HUES64 (cell line): ENCODE data around the gene FAM83E.
"Not testable (repeated sequence)": the region's sequence is repeated elsewhere in the genome, so short reads cannot be mapped to it uniquely, and the experiment has no call there.

ENCODE experiments used
- H3K27ac ChIP-seq: 2 replicates; pipeline ENCODE4 v1.7.0; 2013; ENCODE audit warnings: low read depth, low read length, inconsistent platforms
- H3K27me3 ChIP-seq: 2 replicates; pipeline ENCODE4 v1.6.1; 2013; ENCODE audit warnings: mild to moderate bottlenecking, low read length; ENCODE audit not compliant: insufficient read depth
- H3K36me3 ChIP-seq: 2 replicates; pipeline ENCODE4 v1.6.1; 2013; ENCODE audit warnings: mild to moderate bottlenecking, low read length; ENCODE audit not compliant: insufficient read depth
- H3K4me1 ChIP-seq: 2 replicates; pipeline ENCODE4 v1.6.1; 2013; ENCODE audit warnings: mild to moderate bottlenecking, low read length, moderate library complexity; ENCODE audit not compliant: insufficient read depth
- H3K4me3 ChIP-seq: 2 replicates; pipeline ENCODE4 v1.5.1; 2013; ENCODE audit warnings: mild to moderate bottlenecking, low read length, moderate library complexity
- H3K9ac ChIP-seq: 2 replicates; pipeline ENCODE4 v1.6.1; 2013; ENCODE audit warnings: mild to moderate bottlenecking, low read depth, low read length
- H3K9me3 ChIP-seq: 2 replicates; pipeline ENCODE4 v1.6.1; 2013; ENCODE audit warnings: low read depth, low read length; ENCODE audit not compliant: insufficient read depth
- WGBS: fragments of 150-250, 120-280 bp; methylation state at CpG from one replicate; pipeline ENCODE4 v1.1.7; 2013; ENCODE audit warnings: missing lambda C conversion rate; 5-methylcytosine and 5-hydroxymethylcytosine counted together

Gene FAM83E

DNA sequence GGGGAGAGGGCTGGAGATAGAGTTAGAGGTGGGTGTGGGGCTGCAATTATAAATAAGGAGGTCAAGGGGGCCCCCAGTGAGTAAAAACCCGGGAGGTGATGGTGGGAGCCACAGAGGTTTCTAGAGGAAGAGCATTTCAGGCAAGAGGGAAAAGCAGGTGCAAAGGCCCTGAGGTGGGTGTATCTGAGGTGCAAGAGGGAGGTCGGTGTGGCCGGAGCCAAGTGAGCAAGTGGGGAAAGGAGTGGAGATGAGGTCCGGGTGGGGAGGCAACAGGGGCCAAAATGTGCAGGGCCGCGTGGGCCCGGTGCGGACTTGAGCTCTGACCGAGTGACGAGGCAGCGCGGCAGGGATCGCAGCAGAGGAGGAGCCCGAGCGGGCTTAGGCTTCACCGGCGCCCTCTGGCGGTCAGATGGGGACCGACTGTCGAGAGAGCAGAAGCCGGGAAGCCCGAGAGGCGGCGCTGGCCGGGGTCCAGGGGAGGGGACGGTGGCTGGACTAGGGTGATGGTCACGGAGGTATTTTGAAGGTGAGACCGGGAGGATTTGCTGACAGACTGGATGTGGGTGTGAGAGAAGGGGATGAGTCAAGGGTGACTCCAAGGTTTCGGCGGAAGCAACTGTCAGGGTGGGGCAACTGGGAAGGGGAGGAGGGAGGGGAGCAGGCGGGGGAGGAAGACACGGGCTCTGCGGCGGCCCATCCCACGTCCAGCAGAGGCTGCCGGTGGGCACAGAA lies 26.0 kb downstream of the FAM83E start:
- 7% methylated on average over 36 of the region's 36 CpGs for WGBS

DNA sequence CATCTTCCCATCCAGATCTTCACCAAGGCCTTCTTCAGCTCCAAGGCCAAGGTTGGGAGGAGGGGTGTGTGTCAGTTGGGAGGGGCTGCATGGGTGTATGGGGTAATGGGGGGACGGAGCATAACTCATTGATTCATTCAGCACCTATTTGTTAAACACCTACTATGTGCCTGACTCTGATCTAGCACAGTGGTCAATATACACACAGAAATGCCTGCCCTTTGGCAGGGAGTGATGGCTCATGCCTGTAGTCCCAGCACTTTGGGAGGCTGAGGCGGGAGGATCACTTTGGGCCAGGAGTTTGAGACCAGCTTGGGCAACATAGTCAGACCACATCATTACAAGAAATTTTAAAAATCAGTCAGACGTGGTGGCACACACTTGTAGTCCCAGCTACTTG lies 27.5 kb downstream of the FAM83E start:
- H3K36me3 ChIP-seq = no peaks in the 10 kb centered on the region
- H3K4me3 ChIP-seq = no peak overlapping the region
- peaks cover 4% of the 10 kb centered on the region for H3K4me1 ChIP-seq
- WGBS = 89% methylated on average over 3 of the region's 3 CpGs
- H3K9me3 ChIP-seq = no peaks in the 10 kb centered on the region
- no peak overlapping the region for H3K27ac ChIP-seq
- no peak overlapping the region for H3K9ac ChIP-seq
- H3K27me3 ChIP-seq = no peaks in the 10 kb centered on the region

More for the DNA sequence above, 26.0 kb downstream of the FAM83E start:
- H3K9me3 ChIP-seq = no peaks in the 10 kb centered on the region
- H3K27ac ChIP-seq = no peak overlapping the region
- no peak overlapping the region; the same call in 1 of the 2 replicates for H3K9ac ChIP-seq
- no peaks in the 10 kb centered on the region for H3K36me3 ChIP-seq
- peaks cover 3% of the 10 kb centered on the region for H3K4me1 ChIP-seq
- H3K27me3 ChIP-seq = no peaks in the 10 kb centered on the region
- peak overlapping the region; percentile 55 for H3K4me3 ChIP-seq

DNA sequence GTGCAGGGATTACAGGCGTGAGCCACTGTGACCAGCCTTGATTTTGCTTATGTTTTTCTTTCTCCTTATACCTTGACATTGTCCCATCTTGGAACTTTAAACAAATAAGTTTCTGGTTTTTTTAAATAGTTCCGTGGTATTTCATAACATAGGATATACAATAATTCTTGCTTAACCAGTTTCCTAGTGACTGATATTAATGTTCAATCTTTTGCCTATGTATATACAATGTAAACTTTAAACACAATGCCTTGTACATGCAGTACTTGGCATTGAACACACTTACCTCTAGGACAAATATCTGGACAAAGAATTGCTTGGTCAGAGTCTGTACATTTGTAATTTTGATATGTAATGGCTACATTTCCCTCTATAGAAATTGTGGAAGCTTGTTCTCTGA lies 32.7 kb downstream of the FAM83E start:
- 95% methylated on average over 1 of the region's 2 CpGs for WGBS

DNA sequence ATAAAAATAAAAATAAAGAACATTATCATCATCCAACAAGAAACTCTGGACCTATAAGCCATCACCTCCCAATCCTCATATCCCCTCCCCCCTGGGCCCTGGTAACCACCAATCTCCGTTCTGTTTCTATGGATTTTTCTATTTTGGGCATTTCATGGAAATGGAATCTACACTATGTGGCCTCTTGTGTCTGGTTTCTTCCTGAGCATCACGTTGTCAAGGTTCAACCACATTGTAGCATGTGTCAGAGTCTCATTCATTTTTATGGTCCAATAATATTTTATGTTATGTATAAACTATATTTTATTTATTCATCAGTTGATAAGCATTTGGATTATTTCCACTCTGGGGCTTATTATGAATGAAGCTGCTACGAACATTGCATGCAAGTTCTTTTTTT lies 36.0 kb downstream of the FAM83E start:
- Histone ChIP-seq H3K27me3 (no peaks in the 10 kb centered on the region), H3K9me3 (no peaks in the 10 kb centered on the region), H3K4me1 (peaks cover 1% of the 10 kb centered on the region; the same call in 1 of the 2 replicates), H3K9ac (no peak overlapping the region), H3K27ac (no peak overlapping the region), H3K36me3 (no peaks in the 10 kb centered on the region), H3K4me3 (no peak overlapping the region)
- 90% methylated on average over 3 of the region's 3 CpGs for WGBS

More for the DNA sequence above, 32.7 kb downstream of the FAM83E start:
- Histone ChIP-seq H3K27me3 (no peaks in the 10 kb centered on the region), H3K9me3 (no peaks in the 10 kb centered on the region), H3K36me3 (no peaks in the 10 kb centered on the region), H3K9ac (no peak overlapping the region), H3K27ac (no peak overlapping the region), H3K4me1 (peaks cover 4% of the 10 kb centered on the region), H3K4me3 (no peak overlapping the region)

DNA sequence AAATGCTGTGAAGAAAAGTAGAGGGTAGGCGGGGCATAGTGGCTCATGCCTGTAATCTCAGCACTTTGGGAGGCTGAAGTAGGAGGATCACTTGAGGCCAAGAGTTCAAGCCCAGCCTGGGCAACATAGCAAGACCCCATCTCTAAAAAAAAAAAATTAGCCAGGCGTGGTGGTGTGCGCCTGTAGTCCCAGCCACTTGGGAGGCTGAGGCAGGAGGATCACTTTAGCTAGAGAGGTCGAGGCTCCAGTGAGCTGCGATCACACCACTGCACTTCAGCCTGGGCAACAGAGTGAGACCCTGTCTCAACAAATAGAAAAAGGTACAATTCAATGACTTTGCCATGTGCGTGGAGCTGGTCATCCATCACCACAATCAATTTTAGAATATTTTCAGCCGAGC lies 37.0 kb downstream of the FAM83E start:
- 95% methylated on average over 7 of the region's 7 CpGs for WGBS

DNA sequence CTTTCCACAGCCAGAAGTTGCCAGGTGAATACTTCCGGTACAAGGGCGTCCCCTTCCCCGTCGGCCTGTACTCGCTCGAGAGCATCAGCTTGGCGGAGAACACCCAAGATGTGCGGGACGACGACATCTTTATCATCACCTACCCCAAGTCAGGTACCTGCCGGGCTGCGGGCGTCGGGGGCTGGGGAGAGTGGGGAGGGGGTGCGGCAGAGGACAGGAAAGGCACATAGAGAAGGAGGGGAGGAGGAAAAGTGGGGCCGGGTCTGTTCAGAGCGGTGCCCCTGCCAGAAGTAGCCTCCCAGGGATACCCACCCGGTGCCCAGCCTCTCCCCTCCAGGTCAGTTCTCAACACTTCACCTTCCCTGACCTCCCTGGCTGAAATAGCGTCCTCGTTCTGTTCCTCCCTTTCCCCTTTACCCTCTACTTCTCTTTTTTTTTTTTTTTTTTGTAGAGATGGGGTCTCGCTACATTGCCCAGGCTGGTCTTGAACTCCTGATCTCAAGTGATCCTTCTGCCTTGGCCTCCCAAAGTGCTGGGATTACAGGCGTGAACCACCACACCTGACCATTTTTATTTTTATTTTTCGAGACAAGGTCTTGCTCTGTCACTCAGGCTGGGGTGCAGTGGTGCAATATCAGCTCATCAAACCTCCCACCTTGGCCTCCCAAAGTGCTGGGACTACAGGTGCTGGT lies 38.8 kb downstream of the FAM83E start:
- H3K27ac ChIP-seq = no peak overlapping the region
- H3K36me3 ChIP-seq = no peaks in the 10 kb centered on the region
- H3K9ac ChIP-seq = no peak overlapping the region
- no peaks in the 10 kb centered on the region for H3K9me3 ChIP-seq
- no peak overlapping the region for H3K4me3 ChIP-seq
- no peaks in the 10 kb centered on the region for H3K27me3 ChIP-seq
- peaks cover 4% of the 10 kb centered on the region for H3K4me1 ChIP-seq
- 88% methylated on average over 23 of the region's 23 CpGs for WGBS

More for the DNA sequence above, 37.0 kb downstream of the FAM83E start:
- not testable (repeated sequence) for H3K9me3 ChIP-seq, H3K4me3 ChIP-seq, H3K36me3 ChIP-seq, H3K9ac ChIP-seq, H3K4me1 ChIP-seq, H3K27me3 ChIP-seq, H3K27ac ChIP-seq

DNA sequence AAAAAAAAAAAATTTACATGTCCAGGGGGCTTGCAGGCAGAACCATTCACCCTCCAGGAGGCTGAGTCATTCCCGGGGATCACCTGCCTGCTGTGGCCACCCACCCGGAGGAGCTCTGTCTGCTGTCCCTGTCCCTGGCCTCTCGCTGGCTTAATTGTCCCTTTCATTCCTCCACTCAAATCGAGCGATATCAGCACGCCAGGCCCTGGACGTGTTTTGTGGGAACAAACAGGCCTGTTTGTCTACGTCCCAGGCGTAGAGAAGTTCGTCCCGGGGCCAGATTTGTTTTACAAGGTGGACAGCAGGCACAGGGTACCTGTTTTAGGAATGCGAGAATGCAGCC lies 41.7 kb downstream of the FAM83E start:
- no peak overlapping the region for H3K9ac ChIP-seq
- H3K27me3 ChIP-seq = no peaks in the 10 kb centered on the region
- no peak overlapping the region for H3K4me3 ChIP-seq
- H3K27ac ChIP-seq = 0 out of 2 replicates have a peak overlapping the region, but pooled peaks have one; percentile 27
- H3K9me3 ChIP-seq = no peaks in the 10 kb centered on the region
- 59% methylated on average over 12 of the region's 12 CpGs for WGBS
- H3K36me3 ChIP-seq = no peaks in the 10 kb centered on the region
- H3K4me1 ChIP-seq = peaks cover 11% of the 10 kb centered on the region

DNA sequence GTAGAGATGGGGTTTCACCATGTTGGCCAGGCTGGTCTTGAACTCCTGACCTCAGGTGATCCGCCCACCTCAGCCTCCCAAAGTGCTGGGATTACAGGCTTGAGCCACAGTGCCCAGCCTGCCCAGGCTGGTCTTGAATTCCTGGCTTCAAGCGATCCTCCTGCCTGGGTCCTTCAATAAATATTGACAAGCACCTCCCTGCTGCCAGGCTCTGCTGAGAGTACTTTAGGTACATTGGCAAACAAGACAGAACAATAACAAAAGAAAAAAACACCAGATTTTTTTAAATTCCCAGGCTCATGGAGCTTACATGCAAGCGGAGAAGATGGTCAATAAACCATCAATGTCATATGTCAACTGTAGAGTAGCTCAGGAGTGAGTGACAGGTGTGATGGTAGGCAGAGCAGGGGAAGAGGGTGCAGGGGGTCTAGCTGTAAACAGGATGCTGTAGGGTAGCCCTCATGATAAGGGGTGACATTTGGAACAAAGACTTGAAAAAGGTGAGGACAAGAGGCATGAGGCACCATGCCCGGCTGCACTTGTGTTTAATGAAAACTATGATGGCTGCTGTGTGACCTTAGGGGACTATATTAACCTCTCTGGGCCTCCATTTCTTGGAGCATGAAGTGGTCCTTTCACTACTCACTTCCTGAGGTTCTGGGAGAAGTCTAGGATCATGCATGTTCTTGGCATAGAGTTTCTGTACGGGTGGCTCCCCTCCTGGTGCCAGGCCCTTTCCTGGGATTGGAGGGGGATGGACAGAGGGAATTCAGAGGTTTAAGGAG lies 43.3 kb downstream of the FAM83E start:
- Histone ChIP-seq H3K4me1 (peaks cover 12% of the 10 kb centered on the region), H3K9me3 (no peaks in the 10 kb centered on the region), H3K27ac (no peak overlapping the region), H3K4me3 (no peak overlapping the region), H3K9ac (no peak overlapping the region), H3K36me3 (no peaks in the 10 kb centered on the region), H3K27me3 (no peaks in the 10 kb centered on the region)
- WGBS = 84% methylated on average over 5 of the region's 5 CpGs

DNA sequence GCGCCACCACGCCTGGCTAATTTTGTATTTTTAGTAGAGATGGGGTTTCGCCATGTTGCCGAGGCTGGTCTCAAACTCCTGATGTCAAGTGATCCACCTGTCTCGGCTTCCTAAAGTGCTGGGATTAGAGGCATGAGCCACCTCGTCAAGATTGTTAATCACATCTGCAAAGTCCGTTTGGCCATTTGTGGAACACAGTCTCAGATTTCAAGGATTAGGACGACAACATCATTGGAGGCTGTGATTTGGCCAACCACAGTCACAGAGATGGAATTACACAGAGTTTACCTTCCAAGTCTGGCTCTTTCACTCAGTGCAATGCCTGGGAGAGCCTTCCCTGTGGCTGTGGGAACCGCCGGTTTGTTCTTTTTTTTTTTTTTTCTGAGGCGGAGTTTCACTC lies 45.1 kb downstream of the FAM83E start:
- H3K4me3 ChIP-seq = no peak overlapping the region
- 84% methylated on average over 11 of the region's 11 CpGs for WGBS
- no peak overlapping the region for H3K27ac ChIP-seq
- H3K9ac ChIP-seq = no peak overlapping the region
- no peaks in the 10 kb centered on the region for H3K36me3 ChIP-seq
- no peaks in the 10 kb centered on the region for H3K27me3 ChIP-seq
- peaks cover 12% of the 10 kb centered on the region for H3K4me1 ChIP-seq
- no peaks in the 10 kb centered on the region for H3K9me3 ChIP-seq

DNA sequence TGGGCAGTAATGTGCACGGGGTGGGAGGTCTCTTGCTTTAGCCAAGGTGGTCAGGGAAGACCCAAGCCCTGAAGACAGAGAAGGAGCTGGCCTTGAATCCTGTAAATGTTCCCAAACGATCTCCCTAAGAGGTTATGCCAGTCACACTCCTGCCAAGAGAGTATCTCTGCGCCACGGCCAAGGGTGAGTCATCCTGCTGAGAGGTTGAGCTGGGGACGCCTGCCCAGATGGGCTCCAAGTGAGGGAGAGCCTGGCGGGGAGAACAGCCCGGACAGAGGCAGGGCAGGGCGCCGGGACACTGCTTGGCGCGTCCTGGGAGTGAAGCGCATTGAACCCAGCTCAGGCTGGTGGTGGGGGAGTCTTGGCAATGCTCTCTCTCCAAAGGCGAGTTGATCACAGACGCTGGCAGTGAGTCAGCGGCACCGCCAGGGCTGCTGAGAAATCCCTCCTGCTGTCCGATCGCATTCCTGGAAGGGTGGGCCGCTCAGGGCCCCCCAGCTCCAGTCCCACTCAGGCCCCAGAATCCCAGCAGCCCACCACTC lies 46.5 kb downstream of the FAM83E start:
- Histone ChIP-seq H3K4me3 (peak overlapping the region; percentile 38), H3K9me3 (no peaks in the 10 kb centered on the region), H3K4me1 (peaks cover 12% of the 10 kb centered on the region), H3K9ac (peak overlapping the region; percentile 48; the same call in 1 of the 2 replicates), H3K27me3 (no peaks in the 10 kb centered on the region), H3K27ac (peak overlapping the region; percentile 49; the same call in 1 of the 2 replicates), H3K36me3 (no peaks in the 10 kb centered on the region)
- WGBS = 12% methylated on average over 19 of the region's 19 CpGs

DNA sequence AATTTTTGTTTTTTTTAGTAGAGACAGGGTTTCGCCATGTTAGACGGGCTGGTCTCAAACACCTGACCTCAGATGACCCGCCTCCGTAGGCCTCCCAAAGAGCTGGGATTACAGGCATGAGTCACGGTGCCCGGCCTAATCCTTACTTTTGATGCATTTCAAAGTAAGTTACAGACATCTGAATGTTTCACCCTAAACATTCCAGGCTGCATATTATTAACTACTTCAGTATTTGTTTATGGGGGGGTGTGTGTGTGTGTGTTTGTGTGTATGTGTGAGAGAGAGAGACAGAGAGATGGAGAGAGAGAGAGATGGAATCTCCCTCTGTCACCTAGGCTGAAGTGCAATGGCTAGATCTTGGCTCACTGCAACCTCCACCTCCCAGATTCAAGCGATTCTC lies 49.8 kb downstream of the FAM83E start:
- Histone ChIP-seq H3K9ac (no peak overlapping the region), H3K4me3 (no peak overlapping the region), H3K36me3 (no peaks in the 10 kb centered on the region), H3K27ac (no peak overlapping the region), H3K27me3 (no peaks in the 10 kb centered on the region), H3K4me1 (peaks cover 8% of the 10 kb centered on the region; the same call in 1 of the 2 replicates), H3K9me3 (no peaks in the 10 kb centered on the region)
- 78% methylated on average over 7 of the region's 7 CpGs for WGBS
